LNCAP (cell line): Measurements from ENCODE around the gene FHIT.

Experiments
- CTCF ChIP-seq: fragments of 450-650 bp; IDR thresholded peaks from 2 replicates; pipeline ENCODE4 v1.5.1; 2017; ENCODE audit warnings: mild to moderate bottlenecking

Gene FHIT

GRCh38 chr3:60788185-60788584 lies 463.1 kb downstream of the FHIT start:
- TF ChIP-seq CTCF = no peak

- no peak for TF ChIP-seq CTCF
Measured at GRCh38 chr3:60781935-60782334, 469.3 kb downstream of the FHIT start.

- no peak for TF ChIP-seq CTCF
Measured at GRCh38 chr3:60779637-60780036, 471.6 kb downstream of the FHIT start.

- TF ChIP-seq CTCF = no peak
Measured at GRCh38 chr3:60775985-60776384, 475.3 kb downstream of the FHIT start.

- TF ChIP-seq CTCF = no peak
Measured at GRCh38 chr3:60774617-60775016, 476.6 kb downstream of the FHIT start.

GRCh38 chr3:60772584-60772983 lies 478.7 kb downstream of the FHIT start:
- no peak for TF ChIP-seq CTCF

- no peak for TF ChIP-seq CTCF
Measured at GRCh38 chr3:60771766-60772165, 479.5 kb downstream of the FHIT start.

- no peak for TF ChIP-seq CTCF
Measured at GRCh38 chr3:60770532-60770931, 480.7 kb downstream of the FHIT start.
